Activated CD4-positive, alpha-beta memory T cell treated with anti-CD3 and anti-CD28 coated beads for 36 hours (primary cell): ENCODE data around the gene CDH2. TPM values are rescaled to one million over a fixed set of nuclear protein-coding genes. Genes with fewer than 3 reads are reported as not detected.

Experiments
- CTCF ChIA-PET: fragments of 350-600 bp; sonication (Branson Sonifier 250); formaldehyde crosslinking; loops from one replicate; lab custom pipeline; 2021; ENCODE audit warnings: antibody characterized with exemption, inconsistent platforms; lab: Charles Lee
- POLR2A ChIA-PET: fragments of 350-600 bp; sonication (Branson Sonifier 250); formaldehyde crosslinking; loops from one replicate; lab custom pipeline; 2021; ENCODE audit warnings: antibody characterized with exemption; lab: Charles Lee
- DNase-seq: peaks from one replicate; pipeline ENCODE4 v3.0.0-alpha.2; 2020
- H3K27ac Mint-ChIP-seq: one replicate; pipeline ENCODE4 v1.8.0; 2021; ENCODE audit warnings: mixed read lengths
- H3K27me3 Mint-ChIP-seq: one replicate; pipeline ENCODE4 v1.8.0; 2021; ENCODE audit warnings: mixed read lengths
- H3K36me3 Mint-ChIP-seq: one replicate; pipeline ENCODE4 v1.8.0; 2021; ENCODE audit warnings: mixed read lengths
- H3K4me1 Mint-ChIP-seq: one replicate; pipeline ENCODE4 v1.8.0; 2021; ENCODE audit warnings: low read depth, mixed read lengths
- H3K4me3 Mint-ChIP-seq: one replicate; pipeline ENCODE4 v1.8.0; 2021; ENCODE audit warnings: mild to moderate bottlenecking, mixed read lengths
- H3K9me3 Mint-ChIP-seq: one replicate; pipeline ENCODE4 v1.8.0; 2021; ENCODE audit warnings: mixed read lengths
- intact Hi-C: fragments of 100-400 bp; cut with micrococcal nuclease; formaldehyde crosslinking; loops from one replicate; pipeline ENCODE4 v1.15.1; 2023
- total RNA-seq, 2 experiments: library from RNA; stranded (reverse); gene quantifications; one replicate each; pipeline ENCODE4 v1.2.3, GENCODE V29; 2021

Gene CDH2
- total RNA-seq, 2 experiments from 2014 or later = not detected

DNA sequence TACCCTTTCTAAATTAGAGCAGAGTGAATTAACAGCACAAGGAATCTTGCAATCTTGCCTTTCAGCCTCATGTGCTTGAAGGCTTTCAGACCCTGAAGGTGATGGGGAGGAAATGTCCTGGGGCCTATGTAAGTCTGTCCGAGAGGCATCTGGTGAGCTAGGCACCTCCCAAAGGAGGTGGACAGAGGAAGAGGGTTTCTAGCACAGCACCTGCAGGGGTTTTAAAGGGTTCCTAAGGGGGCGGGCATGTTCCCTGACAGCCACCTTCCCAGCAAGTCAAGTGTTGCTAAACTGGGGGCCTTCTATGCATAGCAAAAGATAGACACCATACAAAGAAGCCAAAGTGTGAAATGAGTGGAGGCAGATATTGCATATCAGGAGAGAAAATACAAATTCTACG, 88.5 kb downstream of the CDH2 start:
- H3K9me3 Mint-ChIP-seq = peaks cover 17% of the 10 kb centered on the region
- ChIA-PET POLR2A (no interaction called here), CTCF (no interaction called here)
- H3K4me1 Mint-ChIP-seq = no peaks in the 10 kb centered on the region
- DNase-seq = no peak
- intact Hi-C loops = no loop called here
- H3K27ac Mint-ChIP-seq = no peak overlapping the region
- no peaks in the 10 kb centered on the region for H3K27me3 Mint-ChIP-seq
- H3K4me3 Mint-ChIP-seq = no peak overlapping the region
- no peaks in the 10 kb centered on the region for H3K36me3 Mint-ChIP-seq

GRCh38 chr18:28086670-28087552, 90.0 kb downstream of the CDH2 start:
- no peak overlapping the region for H3K27ac Mint-ChIP-seq
- H3K4me1 Mint-ChIP-seq = no peaks in the 10 kb centered on the region
- CTCF ChIA-PET = no interaction called here
- peaks cover 15% of the 10 kb centered on the region for H3K9me3 Mint-ChIP-seq
- DNase-seq = no peak
- H3K4me3 Mint-ChIP-seq = no peak overlapping the region
- H3K36me3 Mint-ChIP-seq = no peaks in the 10 kb centered on the region
- intact Hi-C loops = no loop called here
- POLR2A ChIA-PET = no interaction called here
- no peaks in the 10 kb centered on the region for H3K27me3 Mint-ChIP-seq

DNA sequence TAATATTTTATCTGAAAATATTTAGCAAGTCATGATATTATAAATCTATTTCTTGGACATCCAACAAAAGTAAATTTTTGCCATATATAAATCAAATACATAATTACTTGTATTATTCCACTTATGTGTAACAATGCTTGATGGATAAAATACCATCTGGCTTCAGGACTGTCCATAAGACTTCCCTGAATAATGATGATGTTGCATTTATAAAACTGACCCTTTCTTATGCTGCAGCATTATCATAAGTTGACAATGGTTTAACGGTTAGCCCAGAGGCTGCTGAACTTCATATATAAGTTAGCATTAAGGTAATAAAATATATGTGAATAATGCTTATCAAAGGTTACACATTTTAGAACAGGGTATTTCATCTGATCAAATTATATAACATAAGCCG, 95.4 kb downstream of the CDH2 start:
- peaks cover 14% of the 10 kb centered on the region for H3K9me3 Mint-ChIP-seq
- H3K27me3 Mint-ChIP-seq = no peaks in the 10 kb centered on the region
- no peak for DNase-seq
- intact Hi-C loops = no loop called here
- ChIA-PET CTCF (no interaction called here), POLR2A (no interaction called here)
- no peaks in the 10 kb centered on the region for H3K36me3 Mint-ChIP-seq
- no peak overlapping the region for H3K4me3 Mint-ChIP-seq
- no peaks in the 10 kb centered on the region for H3K4me1 Mint-ChIP-seq
- H3K27ac Mint-ChIP-seq = no peak overlapping the region

DNA sequence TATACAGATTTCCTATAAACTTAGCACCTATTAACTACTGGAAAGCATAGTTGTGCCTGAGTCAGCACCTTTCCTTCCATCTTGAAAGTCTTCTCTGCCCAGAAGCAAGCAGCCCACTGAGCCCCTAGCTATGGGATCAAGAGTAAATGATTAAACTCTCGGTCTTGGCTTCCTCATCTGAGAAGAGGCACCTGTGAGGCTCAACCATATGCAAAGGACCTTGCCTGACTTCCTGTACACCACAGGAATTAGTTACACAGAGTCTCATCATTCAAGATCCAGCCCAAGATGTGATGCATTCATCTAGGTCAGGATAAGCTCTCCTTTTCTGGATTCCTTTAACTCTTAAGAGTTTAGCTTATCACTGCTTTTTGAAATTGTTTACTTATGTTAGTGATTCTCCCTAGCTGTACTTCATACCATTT, 96.0 kb downstream of the CDH2 start:
- no peaks in the 10 kb centered on the region for H3K36me3 Mint-ChIP-seq
- peaks cover 14% of the 10 kb centered on the region for H3K9me3 Mint-ChIP-seq
- H3K4me3 Mint-ChIP-seq = no peak overlapping the region
- intact Hi-C loops = no loop called here
- no peaks in the 10 kb centered on the region for H3K4me1 Mint-ChIP-seq
- ChIA-PET POLR2A (no interaction called here), CTCF (no interaction called here)
- DNase-seq = no peak
- no peak overlapping the region for H3K27ac Mint-ChIP-seq
- no peaks in the 10 kb centered on the region for H3K27me3 Mint-ChIP-seq

GRCh38 chr18:28079883-28080282, 97.0 kb downstream of the CDH2 start:
- H3K36me3 Mint-ChIP-seq = no peaks in the 10 kb centered on the region
- no peaks in the 10 kb centered on the region for H3K27me3 Mint-ChIP-seq
- no peaks in the 10 kb centered on the region for H3K4me1 Mint-ChIP-seq
- intact Hi-C loops = no loop called here
- H3K9me3 Mint-ChIP-seq = peaks cover 9% of the 10 kb centered on the region
- no peak overlapping the region for H3K4me3 Mint-ChIP-seq
- POLR2A ChIA-PET = no interaction called here
- no peak overlapping the region for H3K27ac Mint-ChIP-seq
- no peak for DNase-seq
- CTCF ChIA-PET = no interaction called here

DNA sequence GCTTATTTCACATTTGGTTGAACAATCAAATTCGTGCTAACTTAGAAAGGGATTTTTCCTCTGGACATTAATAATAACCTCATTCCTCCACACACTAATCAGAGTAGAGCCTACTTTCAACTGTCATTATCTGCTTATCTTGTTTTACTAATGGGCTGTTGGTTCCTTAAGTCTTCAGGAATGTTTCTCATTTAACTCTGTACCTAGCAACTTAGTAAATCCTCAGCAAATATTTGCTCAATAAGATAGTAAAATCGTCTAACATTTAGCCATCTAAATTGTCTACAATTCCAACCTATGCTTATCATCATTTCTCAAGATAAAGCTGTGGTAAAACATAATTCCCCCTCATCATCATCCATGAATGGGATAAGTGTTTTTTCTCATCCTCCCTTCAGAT, 98.1 kb downstream of the CDH2 start:
- no peak for DNase-seq
- H3K9me3 Mint-ChIP-seq = peaks cover 9% of the 10 kb centered on the region
- no peaks in the 10 kb centered on the region for H3K36me3 Mint-ChIP-seq
- H3K27ac Mint-ChIP-seq = no peak overlapping the region
- no peaks in the 10 kb centered on the region for H3K4me1 Mint-ChIP-seq
- H3K27me3 Mint-ChIP-seq = no peaks in the 10 kb centered on the region
- POLR2A ChIA-PET = no interaction called here
- CTCF ChIA-PET = no interaction called here
- intact Hi-C loops = no loop called here
- H3K4me3 Mint-ChIP-seq = no peak overlapping the region

DNA sequence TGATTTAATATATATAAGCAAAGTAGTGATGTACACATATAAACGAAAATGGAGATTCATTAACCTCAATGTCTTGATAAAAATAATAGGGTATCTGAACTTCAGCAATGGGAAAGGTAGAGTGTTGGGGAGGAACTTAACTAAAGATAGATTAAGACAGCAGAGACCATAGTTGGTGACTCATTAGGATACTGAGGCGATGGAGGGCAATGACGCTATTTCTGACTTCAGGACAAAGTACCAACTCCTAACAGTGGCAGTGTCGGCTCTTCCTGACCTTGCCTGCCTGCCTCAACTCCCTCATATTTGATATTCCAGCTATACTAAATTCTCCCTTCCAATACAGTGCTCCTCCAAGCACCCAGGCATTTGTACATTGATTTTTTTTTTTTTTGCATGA, 98.6 kb downstream of the CDH2 start:
- ChIA-PET POLR2A (no interaction called here), CTCF (no interaction called here)
- Mint-ChIP-seq H3K36me3 (no peaks in the 10 kb centered on the region), H3K27me3 (no peaks in the 10 kb centered on the region), H3K4me1 (no peaks in the 10 kb centered on the region), H3K27ac (no peak overlapping the region), H3K4me3 (no peak overlapping the region), H3K9me3 (peaks cover 9% of the 10 kb centered on the region)
- intact Hi-C loops = no loop called here
- DNase-seq = no peak

DNA sequence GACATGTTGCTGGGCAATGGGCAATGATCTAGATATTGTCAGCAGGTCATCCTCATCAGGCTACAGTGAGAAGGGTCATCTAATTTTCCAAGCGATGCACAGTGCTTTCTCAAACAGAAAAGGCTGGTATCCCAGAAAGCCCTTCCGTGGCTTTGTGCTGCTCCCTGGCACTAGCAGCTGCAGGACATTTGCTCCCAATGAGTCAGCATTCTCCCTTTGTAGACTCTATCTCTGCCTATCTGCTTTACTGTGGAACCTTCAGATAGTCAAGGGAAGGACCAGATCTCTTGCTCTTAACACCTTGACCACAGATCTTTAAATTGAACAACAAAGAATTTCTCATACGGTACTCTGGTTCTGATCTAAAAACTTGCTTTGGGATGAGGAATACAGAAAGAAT, 101.4 kb downstream of the CDH2 start:
- no peaks in the 10 kb centered on the region for H3K27me3 Mint-ChIP-seq
- peaks cover 22% of the 10 kb centered on the region for H3K9me3 Mint-ChIP-seq
- no peak for DNase-seq
- intact Hi-C loops = no loop called here
- POLR2A ChIA-PET = no interaction called here
- CTCF ChIA-PET = interaction anchor here (0.6 kb wide), 1 partner anchor 316 kb away, joined by 3 read pairs; no protein-coding TSS in a partner anchor
- H3K4me3 Mint-ChIP-seq = no peak overlapping the region
- H3K36me3 Mint-ChIP-seq = no peaks in the 10 kb centered on the region
- H3K4me1 Mint-ChIP-seq = no peaks in the 10 kb centered on the region
- no peak overlapping the region for H3K27ac Mint-ChIP-seq

GRCh38 chr18:28074076-28074475, 102.9 kb downstream of the CDH2 start:
- ChIA-PET CTCF (no interaction called here), POLR2A (no interaction called here)
- DNase-seq = no peak
- Mint-ChIP-seq H3K4me3 (no peak overlapping the region), H3K27ac (no peak overlapping the region), H3K9me3 (peaks cover 31% of the 10 kb centered on the region), H3K27me3 (no peaks in the 10 kb centered on the region), H3K36me3 (no peaks in the 10 kb centered on the region), H3K4me1 (no peaks in the 10 kb centered on the region)
- intact Hi-C loops = no loop called here

DNA sequence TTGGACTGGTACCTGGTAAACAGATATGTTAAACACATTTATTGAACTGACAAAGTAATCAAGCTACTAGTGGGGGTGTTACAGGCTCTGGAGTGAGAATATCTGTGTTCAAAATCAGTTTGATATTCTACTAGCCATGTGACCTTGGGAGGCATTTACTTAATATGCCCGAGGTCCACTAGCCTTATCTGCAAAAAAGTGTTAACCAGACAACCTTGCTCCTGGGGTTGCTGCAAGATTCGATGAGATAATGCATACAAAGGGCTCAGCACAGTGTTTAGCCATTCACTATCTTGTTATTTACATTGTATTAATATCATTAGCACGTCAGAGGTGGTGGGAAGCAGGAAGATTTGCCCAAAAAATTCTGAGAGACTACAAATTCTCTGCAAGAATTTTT, 103.3 kb downstream of the CDH2 start:
- POLR2A ChIA-PET = no interaction called here
- H3K9me3 Mint-ChIP-seq = peaks cover 29% of the 10 kb centered on the region
- H3K4me3 Mint-ChIP-seq = no peak overlapping the region
- no peak overlapping the region for H3K27ac Mint-ChIP-seq
- CTCF ChIA-PET = no interaction called here
- intact Hi-C loops = no loop called here
- DNase-seq = no peak
- H3K36me3 Mint-ChIP-seq = no peaks in the 10 kb centered on the region
- H3K27me3 Mint-ChIP-seq = no peaks in the 10 kb centered on the region
- H3K4me1 Mint-ChIP-seq = no peaks in the 10 kb centered on the region

GRCh38 chr18:28071199-28071598, 105.7 kb downstream of the CDH2 start:
- no peaks in the 10 kb centered on the region for H3K4me1 Mint-ChIP-seq
- CTCF ChIA-PET = no interaction called here
- no peaks in the 10 kb centered on the region for H3K27me3 Mint-ChIP-seq
- no peaks in the 10 kb centered on the region for H3K36me3 Mint-ChIP-seq
- H3K9me3 Mint-ChIP-seq = peaks cover 29% of the 10 kb centered on the region
- no peak overlapping the region for H3K27ac Mint-ChIP-seq
- intact Hi-C loops = no loop called here
- DNase-seq = no peak
- POLR2A ChIA-PET = no interaction called here
- no peak overlapping the region for H3K4me3 Mint-ChIP-seq

GRCh38 chr18:28068207-28068606, 108.7 kb downstream of the CDH2 start:
- Mint-ChIP-seq H3K27ac (no peak overlapping the region), H3K27me3 (no peaks in the 10 kb centered on the region), H3K36me3 (no peaks in the 10 kb centered on the region), H3K4me1 (no peaks in the 10 kb centered on the region), H3K4me3 (no peak overlapping the region), H3K9me3 (peaks cover 31% of the 10 kb centered on the region)
- CTCF ChIA-PET = no interaction called here
- POLR2A ChIA-PET = no interaction called here
- DNase-seq = no peak
- intact Hi-C loops = no loop called here

GRCh38 chr18:28067346-28067745, 109.6 kb downstream of the CDH2 start:
- Mint-ChIP-seq H3K27ac (no peak overlapping the region), H3K9me3 (peaks cover 32% of the 10 kb centered on the region), H3K36me3 (no peaks in the 10 kb centered on the region), H3K27me3 (no peaks in the 10 kb centered on the region), H3K4me1 (no peaks in the 10 kb centered on the region), H3K4me3 (no peak overlapping the region)
- CTCF ChIA-PET = no interaction called here
- intact Hi-C loops = no loop called here
- POLR2A ChIA-PET = no interaction called here
- no peak for DNase-seq
